Activated CD8-positive, alpha-beta memory T cell treated with anti-CD3 and anti-CD28 coated beads for 48 hours (primary cell): ENCODE results near the gene MAGI2.

Experiments used
- DNase-seq, 3 experiments: peaks; one replicate each; pipeline ENCODE4 v3.0.0-alpha.2; 2020; ENCODE audit warnings: low read depth in 2 of 3, low spot score in 2 of 3

Gene MAGI2

GRCh38 chr7:79453558-79454360 is at the start of gene MAGI2:
Gene MAGI2, minus strand, starts transcription at chr7:79453667. Its CDS starts 347 bp downstream, at chr7:79453320.
- no peak for DNase-seq

- no peak for DNase-seq
These were observed 48.7 kb upstream of the MAGI2 start for GRCh38 chr7:79502151-79502550.

GRCh38 chr7:79500759-79501158 is 47.3 kb upstream of the MAGI2 start:
- no peak for DNase-seq

GRCh38 chr7:79497728-79498127 is 44.3 kb upstream of the MAGI2 start:
- DNase-seq, result no peak

GRCh38 chr7:79495544-79496272 is 42.2 kb upstream of the MAGI2 start:
- no peak for DNase-seq

- no peak for DNase-seq
These were observed 40.6 kb upstream of the MAGI2 start for GRCh38 chr7:79494046-79494445.

- DNase-seq, result no peak
These were observed 35.9 kb upstream of the MAGI2 start for GRCh38 chr7:79489371-79489770.

- no peak for DNase-seq
These were observed 24.9 kb upstream of the MAGI2 start for GRCh38 chr7:79478386-79478785.

GRCh38 chr7:79475455-79475854 is 22.0 kb upstream of the MAGI2 start:
- no peak for DNase-seq

GRCh38 chr7:79471699-79472098 is 18.2 kb upstream of the MAGI2 start:
- no peak for DNase-seq

- no peak for DNase-seq
These were observed 17.8 kb upstream of the MAGI2 start for GRCh38 chr7:79471283-79471682.

- no peak for DNase-seq
These were observed 12.1 kb upstream of the MAGI2 start for GRCh38 chr7:79465551-79465950.

GRCh38 chr7:79464051-79464450 is 10.6 kb upstream of the MAGI2 start:
- no peak for DNase-seq

GRCh38 chr7:79462390-79462789 is 8.9 kb upstream of the MAGI2 start:
- DNase-seq, result no peak

- DNase-seq, result no peak
These were observed 8.2 kb upstream of the MAGI2 start for GRCh38 chr7:79461660-79462059.

GRCh38 chr7:79459381-79459780 is 5.9 kb upstream of the MAGI2 start:
- no peak for DNase-seq

GRCh38 chr7:79458796-79459195 is 5.3 kb upstream of the MAGI2 start:
- DNase-seq, result no peak

- DNase-seq, result no peak
These were observed 1.8 kb upstream of the MAGI2 start for GRCh38 chr7:79455173-79455790.

- no peak for DNase-seq
These were observed 994 bp upstream of the MAGI2 start for GRCh38 chr7:79454361-79454960.

- no peak for DNase-seq
These were observed 255 bp downstream of the MAGI2 start for GRCh38 chr7:79453266-79453557.

GRCh38 chr7:79452495-79453265 is 787 bp downstream of the MAGI2 start:
- DNase-seq, result no peak
